Measurements from ENCODE around the gene KASH5.

The KASH5 gene

DNA sequence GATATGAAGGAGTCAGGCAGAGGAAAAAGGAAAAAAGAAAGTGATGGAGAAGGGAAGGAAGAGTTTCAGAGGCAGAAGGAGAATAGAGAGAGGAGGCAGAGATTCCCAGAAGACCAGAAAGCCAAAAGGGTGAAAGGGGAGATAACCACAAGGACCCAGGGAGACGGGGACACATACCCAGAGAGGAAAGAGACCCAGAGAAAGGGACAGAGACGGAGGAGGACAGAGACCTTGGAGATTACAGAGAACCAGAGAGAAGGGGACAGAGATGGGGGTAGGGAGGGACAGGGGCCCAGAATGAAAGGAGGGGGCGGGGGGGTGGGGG lies 33.8 kb downstream of the KASH5 start:
- H3K27me3 ChIP-seq (ENCODE audit: control insufficient read depth, low read length), result peaks cover 63% of the 10 kb centered on the region
- H3F3A ChIP-seq (ENCODE audit: control insufficient read depth, insufficient read depth), result peaks cover 2% of the 10 kb centered on the region; the same call in 1 of the 2 replicates
- H4K20me1 ChIP-seq (ENCODE audit: control insufficient read depth, insufficient read depth, low read depth, low read length), result no peaks in the 10 kb centered on the region
- no peaks in the 10 kb centered on the region for H3K9me2 ChIP-seq (replicated peaks; ENCODE audit: control insufficient read depth, low read length)
- H3K79me2 ChIP-seq (ENCODE audit: control insufficient read depth, low read length), result no peaks in the 10 kb centered on the region
- no peak for TF ChIP-seq EZH2phosphoT487 (IDR thresholded peaks at IDR 0.05; ENCODE audit: borderline replicate concordance, low read length)
- TF ChIP-seq, protein P1, sequence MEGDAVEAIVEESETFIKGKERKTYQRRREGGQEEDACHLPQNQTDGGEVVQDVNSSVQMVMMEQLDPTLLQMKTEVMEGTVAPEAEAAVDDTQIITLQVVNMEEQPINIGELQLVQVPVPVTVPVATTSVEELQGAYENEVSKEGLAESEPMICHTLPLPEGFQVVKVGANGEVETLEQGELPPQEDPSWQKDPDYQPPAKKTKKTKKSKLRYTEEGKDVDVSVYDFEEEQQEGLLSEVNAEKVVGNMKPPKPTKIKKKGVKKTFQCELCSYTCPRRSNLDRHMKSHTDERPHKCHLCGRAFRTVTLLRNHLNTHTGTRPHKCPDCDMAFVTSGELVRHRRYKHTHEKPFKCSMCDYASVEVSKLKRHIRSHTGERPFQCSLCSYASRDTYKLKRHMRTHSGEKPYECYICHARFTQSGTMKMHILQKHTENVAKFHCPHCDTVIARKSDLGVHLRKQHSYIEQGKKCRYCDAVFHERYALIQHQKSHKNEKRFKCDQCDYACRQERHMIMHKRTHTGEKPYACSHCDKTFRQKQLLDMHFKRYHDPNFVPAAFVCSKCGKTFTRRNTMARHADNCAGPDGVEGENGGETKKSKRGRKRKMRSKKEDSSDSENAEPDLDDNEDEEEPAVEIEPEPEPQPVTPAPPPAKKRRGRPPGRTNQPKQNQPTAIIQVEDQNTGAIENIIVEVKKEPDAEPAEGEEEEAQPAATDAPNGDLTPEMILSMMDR (IDR thresholded peaks at IDR 0.05; ENCODE audit: low read depth, low read length, poor library complexity, severe bottlenecking), result no peak
- no peak overlapping the region for H3K27ac ChIP-seq (ENCODE audit: low read depth, low read length)
- no peak overlapping the region for H3K4me2 ChIP-seq (ENCODE audit: low read length)
- no peaks in the 10 kb centered on the region for H3K36me3 ChIP-seq (ENCODE audit: control insufficient read depth, low read length)
- no peaks in the 10 kb centered on the region for H3K9me3 ChIP-seq (ENCODE audit: control insufficient read depth, insufficient read depth, low read length)
- peaks cover 52% of the 10 kb centered on the region for H3K4me1 ChIP-seq (ENCODE audit: control insufficient read depth, low read length)
- no peak overlapping the region for H3K4me3 ChIP-seq (ENCODE audit: low read length)

DNA sequence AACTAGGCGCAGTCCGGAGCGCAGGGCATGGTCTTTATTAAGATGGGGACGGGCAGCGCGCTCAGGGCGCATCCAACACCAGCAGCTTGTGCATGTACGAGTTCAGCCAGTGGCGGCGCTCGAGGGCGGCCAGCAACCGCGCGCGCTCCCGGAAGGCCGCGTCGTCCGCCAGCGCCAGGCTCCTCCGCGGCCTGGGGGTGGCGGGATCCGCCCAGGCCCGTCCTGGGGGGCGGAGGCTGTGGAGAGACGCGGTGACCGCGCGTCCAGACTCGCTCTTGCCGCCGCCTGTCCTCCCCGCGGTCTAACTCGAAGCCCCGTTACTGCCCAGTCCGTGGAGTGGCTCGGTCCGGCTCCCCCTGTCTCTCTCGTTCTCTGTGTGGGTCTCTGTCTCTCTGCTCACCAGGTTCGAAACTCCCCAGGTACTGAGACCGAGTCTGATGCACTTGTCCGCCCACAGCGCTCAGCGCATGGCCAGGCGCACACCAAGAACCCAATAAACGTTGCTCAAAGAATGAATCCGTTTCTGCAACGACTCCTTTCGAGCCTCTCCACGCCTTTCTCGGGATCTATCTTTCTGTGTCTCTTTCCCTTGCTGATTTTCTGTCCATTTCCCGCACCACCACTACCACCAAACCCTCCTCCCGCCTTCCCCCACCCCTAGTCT lies 34.5 kb downstream of the KASH5 start:
- Histone ChIP-seq H3K4me1 (ENCODE audit: control insufficient read depth, low read length) (peaks cover 48% of the 10 kb centered on the region), H3K27ac (ENCODE audit: low read depth, low read length) (no peak overlapping the region), H3K9me2 (replicated peaks; ENCODE audit: control insufficient read depth, low read length) (no peaks in the 10 kb centered on the region), H4K20me1 (ENCODE audit: control insufficient read depth, insufficient read depth, low read depth, low read length) (no peaks in the 10 kb centered on the region), H3K27me3 (ENCODE audit: control insufficient read depth, low read length) (peaks cover 70% of the 10 kb centered on the region), H3K36me3 (ENCODE audit: control insufficient read depth, low read length) (no peaks in the 10 kb centered on the region), H3K4me3 (ENCODE audit: low read length) (no peak overlapping the region), H3F3A (ENCODE audit: control insufficient read depth, insufficient read depth) (peaks cover 2% of the 10 kb centered on the region; the same call in 1 of the 2 replicates), H3K9me3 (ENCODE audit: control insufficient read depth, insufficient read depth, low read length) (no peaks in the 10 kb centered on the region), H3K4me2 (ENCODE audit: low read length) (no peak overlapping the region), H3K79me2 (ENCODE audit: control insufficient read depth, low read length) (no peaks in the 10 kb centered on the region)
- no peak; the same call in 1 of the 2 replicates for TF ChIP-seq EZH2phosphoT487 (IDR thresholded peaks at IDR 0.05; ENCODE audit: borderline replicate concordance, low read length)
- TF ChIP-seq, protein P1 (IDR thresholded peaks at IDR 0.05; ENCODE audit: low read depth, low read length, poor library complexity, severe bottlenecking), result peak; percentile 26

DNA sequence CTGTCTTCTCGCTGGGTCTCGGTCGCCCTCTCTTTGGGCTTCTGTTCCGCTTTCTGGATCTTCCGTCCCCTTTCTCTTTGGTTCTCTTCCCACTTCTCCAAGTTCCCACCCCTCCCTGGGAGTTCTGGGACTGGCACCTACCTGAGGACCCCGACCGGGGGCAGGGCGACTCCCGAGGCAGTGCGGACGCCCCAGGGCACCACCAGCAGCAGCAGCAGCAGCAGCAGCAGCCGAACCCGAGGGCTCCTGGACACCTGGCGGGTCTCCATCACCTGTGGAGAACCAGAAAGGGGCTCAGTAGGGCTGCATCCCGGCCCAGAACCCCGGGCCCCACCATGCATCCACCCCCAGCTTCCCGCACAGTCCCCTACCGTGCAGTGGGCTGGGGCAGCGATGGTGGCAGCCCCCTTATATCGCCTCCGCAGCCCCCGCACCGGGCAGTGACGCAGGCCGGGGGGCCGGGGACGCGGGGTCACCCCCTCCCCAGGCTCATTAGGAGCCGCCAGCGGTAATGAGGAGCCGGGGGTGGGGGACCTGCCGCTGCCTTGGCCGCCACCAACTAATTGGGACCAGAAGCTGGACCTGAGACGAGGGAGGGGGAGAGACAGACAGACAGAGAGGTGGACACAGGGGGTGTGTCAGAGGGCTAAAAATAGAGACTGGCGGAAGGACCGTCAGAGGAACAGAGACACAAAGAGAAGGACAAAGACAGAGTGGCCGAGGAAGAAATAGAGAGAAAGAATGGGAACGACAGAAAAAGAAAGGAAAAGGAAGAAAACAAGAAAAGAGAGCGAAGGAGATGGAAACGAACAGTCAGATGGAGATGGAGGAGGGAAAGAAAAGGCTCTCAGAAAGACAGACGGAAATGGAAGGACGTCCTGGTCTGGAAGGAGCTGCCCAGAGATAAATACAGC lies 35.3 kb downstream of the KASH5 start, which contains the start of gene PTH2:
Gene PTH2 (minus strand): TSS at position 371 of the 914 bp plus-strand sequence. CDS start 102 bp downstream, at position 269.
- H3K4me2 ChIP-seq (ENCODE audit: low read length), result no peak within 1 kb of the TSS
- TF ChIP-seq, protein P1 (IDR thresholded peaks at IDR 0.05; ENCODE audit: low read depth, low read length, poor library complexity, severe bottlenecking), result no peak
- no peak; the same call in 1 of the 2 replicates for TF ChIP-seq EZH2phosphoT487 (IDR thresholded peaks at IDR 0.05; ENCODE audit: borderline replicate concordance, low read length)
- peaks cover 47% of the 10 kb centered on the region for H3K4me1 ChIP-seq (ENCODE audit: control insufficient read depth, low read length)
- no peak within 1 kb of the TSS for H3K27ac ChIP-seq (ENCODE audit: low read depth, low read length)
- H3K4me3 ChIP-seq (ENCODE audit: low read length), result no peak within 1 kb of the TSS
- no peaks in the 10 kb centered on the region for H3K9me3 ChIP-seq (ENCODE audit: control insufficient read depth, insufficient read depth, low read length)
- H3K36me3 ChIP-seq (ENCODE audit: control insufficient read depth, low read length), result no peaks in the 10 kb centered on the region
- peaks cover 2% of the 10 kb centered on the region; the same call in 1 of the 2 replicates for H3F3A ChIP-seq (ENCODE audit: control insufficient read depth, insufficient read depth)
- no peaks in the 10 kb centered on the region for H3K9me2 ChIP-seq (replicated peaks; ENCODE audit: control insufficient read depth, low read length)
- H4K20me1 ChIP-seq (ENCODE audit: control insufficient read depth, insufficient read depth, low read depth, low read length), result no peaks in the 10 kb centered on the region
- no peaks in the 10 kb centered on the region for H3K79me2 ChIP-seq (ENCODE audit: control insufficient read depth, low read length)
- peaks cover 77% of the 10 kb centered on the region for H3K27me3 ChIP-seq (ENCODE audit: control insufficient read depth, low read length)

Data from DOHH2 (cell line).